ENCODE measurements around the gene USP49.

The USP49 gene

GRCh38 chr6:41791305-41791704, 103.9 kb downstream of the USP49 start:
- no peak for DNase-seq
- in situ Hi-C loops (cut with HindIII; ENCODE audit: low pct_ligation_motif_present, low pct_unique_long_range_greater_than_20kb, low sequenced_read_pairs), result no loop called here

DNA sequence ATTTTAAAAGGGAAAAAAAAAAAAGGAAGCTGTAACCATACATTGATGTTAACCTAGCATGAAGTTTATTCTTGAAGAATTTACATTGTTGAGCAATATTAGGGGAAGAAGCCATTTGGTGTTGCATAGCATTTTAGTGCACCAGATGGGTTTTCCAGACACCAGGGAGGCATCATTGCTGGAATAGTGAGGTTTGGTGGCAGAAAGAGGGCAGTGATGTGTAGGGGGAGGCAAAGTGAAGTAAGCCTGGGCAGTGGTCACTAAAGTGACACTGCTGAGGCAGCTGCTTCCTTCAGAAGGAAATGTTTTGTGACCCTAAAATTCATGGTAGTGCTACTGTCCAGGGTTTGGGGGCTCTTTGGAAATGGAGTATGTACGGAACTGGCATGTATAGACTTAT, 105.1 kb downstream of the USP49 start:
- DNase-seq, result no peak
- in situ Hi-C loops (cut with HindIII; ENCODE audit: low pct_ligation_motif_present, low pct_unique_long_range_greater_than_20kb, low sequenced_read_pairs), result no loop called here

- DNase-seq, result no peak
- in situ Hi-C loops (cut with HindIII; ENCODE audit: low pct_ligation_motif_present, low pct_unique_long_range_greater_than_20kb, low sequenced_read_pairs), result no loop called here
These were observed 105.8 kb downstream of the USP49 start for GRCh38 chr6:41789390-41789724.

DNA sequence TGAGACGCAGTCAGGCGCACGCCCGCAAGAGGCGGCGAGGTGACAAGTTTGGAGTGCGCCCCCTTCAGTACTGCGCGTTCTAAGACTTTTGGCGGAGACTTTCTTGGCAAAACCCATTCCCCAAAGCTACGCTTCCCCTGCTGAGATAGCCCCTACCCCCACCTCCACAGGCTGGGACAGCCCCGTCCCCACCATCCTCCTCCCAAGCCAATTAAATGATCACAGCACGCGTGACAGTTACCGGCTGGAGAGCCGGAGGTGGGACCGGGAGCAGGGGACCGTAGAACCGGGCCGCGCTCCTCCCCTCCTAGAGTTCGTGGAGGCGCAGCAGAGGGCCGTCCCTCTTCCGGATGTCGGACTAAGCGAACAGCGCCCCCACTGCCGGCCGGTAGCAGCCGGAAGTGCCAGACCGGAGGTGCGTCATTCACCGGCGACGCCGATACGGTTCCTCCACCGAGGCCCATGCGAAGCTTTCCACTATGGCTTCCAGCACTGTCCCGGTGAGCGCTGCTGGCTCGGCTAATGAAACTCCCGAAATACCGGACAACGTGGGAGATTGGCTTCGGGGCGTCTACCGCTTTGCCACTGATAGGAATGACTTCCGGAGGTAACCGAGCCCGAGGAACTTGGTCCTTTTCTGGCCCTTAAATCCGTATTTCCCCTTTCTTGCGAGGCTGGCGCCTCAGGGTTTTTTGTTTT, 107.8 kb downstream of the USP49 start, which contains the start of gene TOMM6:
Gene TOMM6, plus strand, starts transcription at position 476 of the 699 bp plus-strand sequence. Its CDS starts 4 bp downstream, at position 480.
- peak; percentile 91 for DNase-seq
- in situ Hi-C loops (cut with HindIII; ENCODE audit: low pct_ligation_motif_present, low pct_unique_long_range_greater_than_20kb, low sequenced_read_pairs), result no loop called here

DNA sequence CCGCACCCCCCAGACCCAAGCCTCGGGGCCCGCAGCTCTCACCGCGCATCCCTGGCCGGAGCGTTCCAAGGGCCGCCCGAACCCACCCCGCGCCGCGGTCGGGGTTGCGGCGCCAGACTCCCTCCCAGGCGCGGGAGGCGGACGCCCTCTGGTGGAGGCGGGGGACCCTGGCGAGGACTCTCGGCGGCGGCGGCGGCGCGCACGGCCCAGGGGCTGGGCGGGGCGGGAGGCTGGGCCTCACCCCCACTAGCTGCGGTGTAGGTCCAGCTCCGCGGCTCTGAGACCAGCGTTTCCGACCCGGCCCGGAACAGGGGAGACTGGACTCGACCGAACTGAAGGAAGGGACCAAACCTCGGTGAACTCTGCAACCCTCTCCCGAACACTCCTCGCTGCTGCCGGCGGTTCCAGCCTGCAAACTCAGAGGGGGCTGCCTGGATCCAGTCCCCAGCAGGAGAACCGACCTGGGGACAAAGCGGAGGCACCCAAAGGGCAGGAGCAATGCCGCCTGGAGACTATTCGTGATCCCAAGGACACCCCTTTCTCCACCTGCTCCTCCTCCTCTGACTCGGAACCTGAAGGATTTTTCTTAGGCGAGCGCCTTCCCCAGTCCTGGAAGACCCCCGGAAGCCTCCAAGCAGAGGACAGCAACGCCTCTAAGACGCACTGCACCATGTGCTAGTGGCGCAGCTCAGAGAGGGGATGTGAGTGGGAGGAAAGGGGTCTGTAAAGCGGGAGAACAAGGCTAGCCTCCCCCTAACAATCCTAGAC, 108.5 kb downstream of the USP49 start:
- in situ Hi-C loops (cut with HindIII; ENCODE audit: low pct_ligation_motif_present, low pct_unique_long_range_greater_than_20kb, low sequenced_read_pairs), result no loop called here
- DNase-seq, result peak; percentile 78

- no peak for DNase-seq
- in situ Hi-C loops (cut with HindIII; ENCODE audit: low pct_ligation_motif_present, low pct_unique_long_range_greater_than_20kb, low sequenced_read_pairs), result no loop called here
These were observed 109.3 kb downstream of the USP49 start for GRCh38 chr6:41785689-41786450.

DNA sequence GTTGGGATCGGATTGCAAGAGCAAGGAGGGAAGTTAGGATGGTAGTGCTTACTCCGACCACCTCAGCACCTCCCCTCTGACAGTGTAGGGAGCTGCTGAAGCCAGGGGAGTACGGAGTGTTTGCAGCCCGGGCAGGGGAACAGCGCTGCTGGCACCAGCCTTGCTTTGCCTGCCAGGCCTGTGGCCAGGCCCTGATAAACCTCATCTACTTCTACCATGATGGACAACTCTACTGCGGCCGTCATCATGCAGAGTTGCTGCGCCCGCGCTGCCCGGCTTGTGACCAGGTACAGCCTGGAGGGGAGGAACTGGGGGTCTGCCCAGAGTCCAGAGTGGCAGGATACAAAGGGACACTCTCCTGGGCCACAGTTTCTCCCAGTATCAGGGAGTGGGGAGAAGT, 109.9 kb downstream of the USP49 start:
- in situ Hi-C loops (cut with HindIII; ENCODE audit: low pct_ligation_motif_present, low pct_unique_long_range_greater_than_20kb, low sequenced_read_pairs), result no loop called here

DNA sequence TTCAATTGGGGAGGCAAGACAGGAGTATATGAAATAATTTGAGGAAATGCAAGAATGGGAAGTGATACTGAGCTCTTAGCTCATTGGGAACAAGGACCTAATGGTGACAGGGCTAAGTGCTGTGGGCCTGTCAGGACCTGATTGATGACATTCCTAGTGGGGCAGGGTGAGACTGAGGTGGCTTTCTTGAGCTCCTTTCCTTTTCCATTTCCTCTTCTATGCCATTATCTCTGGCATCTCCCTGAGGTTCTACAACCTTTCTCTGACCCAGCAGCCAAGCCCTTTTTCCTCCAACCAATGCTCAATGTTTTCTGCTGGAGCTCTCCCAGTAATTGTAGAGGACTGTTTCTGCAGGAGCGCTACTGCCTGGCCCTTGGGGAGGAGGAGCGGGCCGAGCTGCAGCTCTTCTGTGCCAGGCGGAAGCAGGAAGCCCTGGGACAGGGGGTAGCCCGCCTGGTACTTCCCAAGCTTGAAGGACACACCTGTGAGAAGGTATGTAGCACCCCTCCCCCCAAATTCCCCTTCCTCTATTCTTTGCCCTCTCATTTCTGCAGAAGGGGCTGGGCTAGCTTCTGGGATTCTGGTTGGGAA, 110.5 kb downstream of the USP49 start:
- DNase-seq, result no peak
- in situ Hi-C loops (cut with HindIII; ENCODE audit: low pct_ligation_motif_present, low pct_unique_long_range_greater_than_20kb, low sequenced_read_pairs), result no loop called here

More for the DNA sequence above, 109.9 kb downstream of the USP49 start:
- no peak for DNase-seq

- no peak for DNase-seq
- in situ Hi-C loops (cut with HindIII; ENCODE audit: low pct_ligation_motif_present, low pct_unique_long_range_greater_than_20kb, low sequenced_read_pairs), result no loop called here
These were observed 111.9 kb downstream of the USP49 start for GRCh38 chr6:41783106-41783780.

- DNase-seq, result no peak
- in situ Hi-C loops (cut with HindIII; ENCODE audit: low pct_ligation_motif_present, low pct_unique_long_range_greater_than_20kb, low sequenced_read_pairs), result no loop called here
These were observed 113.8 kb downstream of the USP49 start for GRCh38 chr6:41781366-41781730.

GRCh38 chr6:41780551-41781365, 114.4 kb downstream of the USP49 start, which contains the start of gene PRICKLE4:
PRICKLE4 (plus strand) TSS chr6:41780782; CDS start chr6:41783474, 2,692 bp downstream.
- DNase-seq, result peak; percentile 50
- in situ Hi-C loops (cut with HindIII; ENCODE audit: low pct_ligation_motif_present, low pct_unique_long_range_greater_than_20kb, low sequenced_read_pairs), result no loop called here

- peak; percentile 93 for DNase-seq
- in situ Hi-C loops (cut with HindIII; ENCODE audit: low pct_ligation_motif_present, low pct_unique_long_range_greater_than_20kb, low sequenced_read_pairs), result no loop called here
These were observed 115.2 kb downstream of the USP49 start, which contains the start of gene FRS3 for GRCh38 chr6:41779788-41780550. FRS3 (minus strand) TSS chr6:41779900; CDS start chr6:41776987, 2,913 bp downstream.

DNA sequence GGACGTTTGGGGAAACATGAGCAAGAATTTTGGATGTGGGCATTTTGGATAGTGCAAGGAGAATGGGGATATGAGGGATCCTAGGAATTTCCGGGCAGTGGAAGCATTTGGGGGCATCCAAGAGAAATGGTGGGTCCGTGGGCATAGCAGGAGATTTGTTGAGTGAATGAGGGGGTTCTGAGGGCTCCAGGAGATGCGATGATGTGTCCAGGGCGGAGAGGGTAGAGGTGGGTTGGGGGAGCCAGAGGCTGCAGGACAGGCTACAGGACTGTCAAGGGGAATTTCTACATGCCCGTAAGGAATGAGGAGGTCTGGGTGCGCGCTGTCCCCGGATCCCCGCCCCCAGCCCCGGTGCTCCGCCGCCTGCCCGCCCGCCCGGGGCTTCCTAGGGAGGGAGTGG, 115.8 kb downstream of the USP49 start:
- in situ Hi-C loops (cut with HindIII; ENCODE audit: low pct_ligation_motif_present, low pct_unique_long_range_greater_than_20kb, low sequenced_read_pairs), result no loop called here
- no peak for DNase-seq

DNA sequence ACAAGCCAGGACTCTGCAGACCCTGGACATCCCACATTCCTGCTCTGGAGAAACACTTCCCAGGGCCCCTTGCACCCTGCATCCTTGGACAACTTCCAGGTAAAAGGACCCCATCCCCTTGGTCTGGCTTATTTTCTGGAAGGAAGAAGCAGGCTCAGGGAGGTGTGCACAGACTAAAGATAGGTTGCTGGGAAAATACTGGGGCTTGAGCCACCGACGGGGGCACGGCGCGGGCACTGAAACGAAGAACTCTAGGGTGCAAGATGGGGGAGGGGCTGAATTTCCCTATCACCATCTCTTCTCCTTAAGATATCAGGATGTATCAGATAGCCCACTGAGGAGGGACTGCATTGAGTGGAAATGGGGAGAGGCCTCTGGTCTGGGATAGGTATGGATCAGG, 116.3 kb downstream of the USP49 start:
- in situ Hi-C loops (cut with HindIII; ENCODE audit: low pct_ligation_motif_present, low pct_unique_long_range_greater_than_20kb, low sequenced_read_pairs), result no loop called here
- no peak for DNase-seq

DNA sequence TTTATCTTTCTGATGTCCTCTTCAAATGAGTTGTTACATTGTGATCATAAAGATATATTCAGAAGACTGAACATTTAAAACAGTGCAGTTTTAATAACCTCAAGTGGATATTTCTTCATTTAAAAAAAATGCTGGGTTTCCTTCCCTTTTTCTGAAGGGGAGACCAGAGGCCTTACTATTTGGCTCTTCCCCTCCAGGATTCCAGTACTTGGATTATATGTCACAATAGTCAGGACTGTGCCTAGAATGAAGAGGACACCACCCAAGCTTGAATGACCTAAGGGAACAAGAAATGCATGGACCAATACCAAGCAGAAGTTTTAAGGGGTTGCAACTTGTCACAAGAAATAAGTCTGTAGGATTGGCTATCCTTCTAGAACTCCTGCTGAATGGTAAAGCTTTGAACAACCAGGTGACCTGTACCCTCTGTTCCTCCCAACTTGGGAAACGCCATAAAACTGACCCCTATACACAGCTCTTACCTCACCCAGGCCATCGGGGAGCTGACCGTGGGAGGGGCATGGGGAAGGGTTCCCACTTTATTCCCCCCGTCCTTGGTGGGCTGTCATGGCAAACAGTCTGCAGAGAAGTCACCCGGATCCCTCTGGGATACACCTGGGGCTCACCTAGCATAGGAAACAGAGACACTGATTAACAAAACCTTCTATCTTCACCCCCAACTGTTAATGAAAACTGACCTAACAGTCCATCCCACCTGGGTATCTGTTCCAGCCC, 117.5 kb downstream of the USP49 start:
- in situ Hi-C loops (cut with HindIII; ENCODE audit: low pct_ligation_motif_present, low pct_unique_long_range_greater_than_20kb, low sequenced_read_pairs), result no loop called here
- DNase-seq, result no peak

DNA sequence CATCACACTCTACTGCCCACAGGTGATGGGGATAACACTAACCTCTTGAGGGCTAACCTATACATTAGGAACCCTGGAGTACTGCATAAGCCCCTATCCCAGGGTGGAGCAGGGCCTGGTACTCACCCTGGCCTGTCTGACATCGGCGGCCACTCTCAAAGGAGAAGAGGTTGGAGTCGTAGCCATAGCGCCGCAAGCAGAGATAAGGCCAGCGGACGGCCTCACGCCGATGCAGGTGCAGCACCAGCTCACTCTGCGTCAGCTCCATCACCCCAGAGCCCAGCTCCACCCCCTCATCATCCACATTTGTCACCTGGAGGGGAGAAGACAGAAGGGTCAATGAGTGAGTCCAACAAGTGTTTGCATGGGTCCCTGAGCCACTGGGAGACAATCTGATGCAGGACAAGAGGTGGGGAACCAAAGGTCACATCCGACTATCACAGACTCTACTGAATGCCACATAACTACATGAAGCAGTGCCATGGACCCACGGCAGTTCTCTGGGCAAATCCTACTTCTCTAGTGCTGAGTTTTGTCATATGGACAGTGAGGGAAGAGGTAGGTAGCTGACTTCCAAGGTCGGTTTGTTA, 119.8 kb downstream of the USP49 start:
- in situ Hi-C loops (cut with HindIII; ENCODE audit: low pct_ligation_motif_present, low pct_unique_long_range_greater_than_20kb, low sequenced_read_pairs), result no loop called here
- DNase-seq, result no peak
